Suppressor macrophage treated with lipopolysaccharide for 1 hour (primary cell): ENCODE measurements around the gene ATOH8.
"Not testable (repeated sequence)": the region's sequence is repeated elsewhere in the genome, so short reads cannot be mapped to it uniquely, and the experiment has no call there.

Experiments
- DNase-seq, 3 donors: peaks; one replicate each; pipeline ENCODE4 v3.0.0-alpha.2; 2020 to 2022

ATOH8 gene

DNA sequence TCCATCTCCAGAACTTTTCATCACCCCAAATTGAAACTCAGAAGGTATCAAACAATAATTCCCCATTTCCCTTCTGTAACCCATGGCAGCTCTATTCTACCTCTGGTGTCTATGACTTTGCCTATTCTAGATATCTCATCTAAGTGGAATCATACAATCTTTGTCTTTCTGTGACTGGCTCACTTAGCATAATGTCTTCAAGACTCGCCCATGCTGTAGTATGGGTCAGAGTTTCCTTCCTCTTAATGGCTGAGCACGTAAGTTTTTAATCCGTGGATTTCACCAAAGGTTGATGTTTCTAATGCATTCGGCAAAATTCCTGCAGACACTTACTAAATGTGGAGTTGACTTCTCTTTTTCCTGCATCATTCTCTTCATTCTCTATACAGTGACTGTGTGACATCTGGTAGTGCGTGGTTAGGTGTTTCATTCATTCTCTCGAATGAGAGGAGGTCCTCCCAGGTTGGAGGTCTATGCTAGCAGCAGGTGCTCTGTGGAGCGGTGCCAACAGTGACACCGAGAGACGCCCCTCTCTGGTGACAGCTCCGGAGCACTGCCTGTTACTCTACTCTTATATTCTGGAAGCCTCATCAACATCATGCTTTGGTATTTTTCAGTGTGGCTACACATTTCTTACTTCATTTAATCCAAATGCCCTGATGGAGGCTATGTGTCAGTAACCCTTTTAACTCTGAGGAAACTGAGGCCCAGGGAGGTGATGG lies 50.1 kb downstream of the ATOH8 start:
- peak in 2 of 3 donors; percentile 27 to 30 for DNase-seq

- DNase-seq, result peak; percentile 41 to 49 (median 46)
These were observed 50.8 kb downstream of the ATOH8 start for GRCh38 chr2:85804583-85804982.

DNA sequence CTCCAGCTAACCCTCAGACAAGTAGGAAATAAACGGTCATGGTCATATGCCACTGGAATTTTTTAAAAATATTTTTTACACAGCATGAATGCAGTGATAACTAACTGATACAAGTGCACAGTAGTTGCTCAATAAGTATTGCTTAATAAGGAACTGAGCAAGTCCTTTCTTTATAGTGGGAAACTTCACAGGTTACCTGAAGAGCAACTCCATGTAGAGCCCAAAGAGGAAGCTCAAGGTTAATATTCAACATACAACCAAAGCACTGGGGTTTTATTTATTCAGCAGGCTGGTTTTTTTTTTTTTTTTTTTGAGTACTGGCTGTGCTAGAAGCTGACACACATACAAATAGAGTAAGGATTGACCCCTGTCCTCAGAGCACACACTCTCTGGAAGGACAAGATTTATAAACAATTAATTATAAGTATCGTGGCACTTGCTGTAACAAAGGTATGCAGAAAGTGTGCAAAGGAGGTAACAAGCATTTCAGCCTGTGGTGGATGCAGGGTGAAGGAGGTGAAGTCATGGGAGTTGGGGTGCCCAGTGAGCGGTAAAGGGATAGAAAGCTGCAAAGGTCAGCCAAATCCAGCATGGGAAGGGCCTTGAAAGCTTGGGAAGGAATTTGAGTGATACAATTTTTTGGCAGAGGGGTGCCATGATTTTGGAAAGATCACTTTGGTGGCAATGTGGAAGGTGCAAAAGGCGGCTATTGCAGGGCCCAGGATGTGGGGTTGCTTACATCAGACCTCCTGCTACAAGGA lies 52.7 kb downstream of the ATOH8 start:
- peak; percentile 31 to 64 (median 63) for DNase-seq

DNA sequence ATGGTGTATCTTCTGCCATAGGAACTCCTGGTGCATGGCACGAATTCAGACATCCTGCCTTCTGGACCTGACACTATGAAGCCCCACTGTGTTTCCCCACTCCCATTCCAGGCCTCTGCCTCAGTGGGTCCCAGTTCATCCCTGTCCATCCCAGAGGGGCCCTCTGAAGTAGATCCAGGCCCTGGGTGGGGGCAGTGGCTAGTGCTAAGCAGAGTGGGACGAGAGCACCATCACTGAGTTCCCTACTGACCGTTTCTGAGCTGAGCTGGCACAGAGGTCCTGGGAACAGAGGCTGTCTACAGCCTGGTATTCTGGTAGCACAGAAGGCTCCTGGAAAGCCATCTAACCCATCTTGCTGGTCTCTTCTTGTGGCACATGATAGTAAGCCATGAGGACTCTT lies 54.0 kb downstream of the ATOH8 start:
- DNase-seq, result no peak

GRCh38 chr2:85810371-85811179 lies 56.8 kb downstream of the ATOH8 start:
- DNase-seq, result no peak

DNA sequence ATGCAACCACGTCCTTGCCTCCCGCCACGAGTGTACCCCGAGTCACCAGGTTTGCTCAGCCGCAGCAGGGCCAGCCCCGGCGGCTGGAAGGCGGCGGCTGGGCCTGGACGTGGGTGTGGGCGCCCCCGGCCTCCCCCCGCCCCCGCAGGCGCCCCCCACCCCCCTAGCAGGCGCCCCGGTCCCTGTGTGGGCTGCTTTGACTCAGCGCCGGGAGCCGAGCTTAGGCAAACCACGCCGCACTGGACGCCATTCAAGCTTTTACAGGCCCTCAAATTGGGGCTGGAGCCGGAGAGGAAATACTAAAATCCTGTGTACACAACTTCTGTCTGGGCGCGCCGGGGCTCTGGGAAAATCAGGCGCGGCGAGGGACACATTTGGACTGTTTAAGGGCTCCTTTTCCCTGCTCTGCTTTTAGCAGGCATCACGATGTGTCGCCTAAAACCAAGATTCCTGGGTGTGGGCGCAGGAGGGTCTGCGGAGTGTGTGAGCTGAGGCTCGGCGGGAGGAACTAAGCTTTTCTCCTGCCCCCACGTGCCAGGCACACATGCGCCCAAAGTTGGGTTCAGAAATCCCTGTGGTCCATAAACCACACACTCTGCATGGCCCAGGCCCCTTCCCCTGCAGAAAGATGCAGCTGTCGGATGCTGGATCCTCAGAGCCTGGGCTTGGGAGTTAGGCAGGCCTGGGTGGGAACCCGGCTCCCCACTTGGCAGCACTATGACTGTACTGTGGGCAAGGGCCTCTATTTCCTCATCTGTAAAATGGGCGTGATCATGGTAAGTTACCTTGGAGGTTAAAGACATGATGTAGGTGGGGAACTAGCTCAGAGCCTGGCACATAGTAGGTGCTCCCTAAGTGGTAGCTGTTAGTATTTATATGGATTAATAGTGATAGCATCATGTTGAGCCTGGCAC lies 57.6 kb downstream of the ATOH8 start:
- DNase-seq, result no peak

DNA sequence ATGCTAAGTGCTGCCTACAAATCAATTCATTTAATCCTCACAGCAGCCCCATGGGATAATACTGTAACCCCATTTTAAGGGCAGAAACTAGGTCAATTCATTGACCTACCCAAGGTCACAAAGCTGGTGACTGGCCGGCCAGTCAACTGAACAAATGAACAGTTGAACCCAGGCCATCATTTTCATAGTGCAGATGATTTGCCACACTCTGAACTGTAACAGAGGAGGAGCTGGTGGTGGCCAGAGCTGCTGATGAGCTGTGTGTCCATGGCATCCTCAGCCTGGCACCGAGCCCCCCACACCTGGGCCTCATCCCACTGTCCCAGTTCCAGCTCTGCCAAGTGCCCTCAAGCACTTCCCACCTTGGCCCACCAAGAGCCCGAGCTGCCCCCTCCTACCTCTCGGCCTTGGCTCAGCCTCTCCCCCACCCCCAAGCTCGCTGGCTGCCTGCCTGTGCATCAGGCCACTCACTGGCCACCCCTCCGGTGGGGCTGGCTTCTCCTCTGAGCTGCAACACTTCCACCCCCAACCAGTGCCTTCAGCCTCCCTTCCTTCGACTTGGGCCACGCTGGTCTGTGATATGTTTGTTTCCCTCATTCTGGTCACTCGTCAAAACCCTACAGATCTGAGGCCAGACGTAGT lies 58.4 kb downstream of the ATOH8 start:
- DNase-seq, result no peak

GRCh38 chr2:85813211-85813981 lies 59.6 kb downstream of the ATOH8 start:
- DNase-seq, result no peak

DNA sequence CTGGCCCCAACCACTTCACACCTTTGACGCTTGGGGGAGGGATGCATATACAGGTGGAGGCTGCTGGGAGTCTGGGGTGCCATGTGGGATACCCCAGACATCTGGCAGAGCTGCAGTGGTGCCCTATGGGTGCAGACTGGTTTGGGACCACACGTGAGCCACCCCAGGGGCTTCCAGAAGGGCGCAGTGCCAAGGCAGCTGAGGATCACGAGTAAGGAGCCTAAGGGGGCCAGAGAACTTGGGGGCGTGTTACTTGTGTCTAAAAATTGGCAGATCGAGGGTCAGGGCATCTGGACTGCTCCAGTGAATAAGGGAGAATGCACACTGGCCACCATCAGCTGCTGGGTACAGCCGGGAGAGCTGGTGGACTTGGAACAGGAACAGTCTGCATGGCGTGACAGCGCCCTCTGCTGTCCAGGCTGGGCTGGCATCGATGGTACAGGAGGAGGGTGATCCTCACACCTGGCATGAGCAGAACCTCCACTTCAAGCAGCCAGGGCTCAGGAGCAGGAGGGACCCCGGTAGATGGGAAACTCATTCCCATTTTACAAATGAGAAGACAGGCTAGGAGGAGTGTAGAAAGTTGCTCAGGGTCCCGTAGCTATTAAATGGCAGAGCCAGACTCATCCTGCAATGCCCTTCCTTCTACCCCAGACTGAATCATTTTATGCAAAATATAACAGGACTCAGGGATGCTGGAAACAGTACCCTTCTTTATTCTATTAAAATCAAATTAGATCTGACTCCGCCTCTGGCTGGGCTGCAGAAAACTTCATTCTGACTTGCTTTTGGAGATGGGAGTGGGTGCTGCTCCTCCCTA lies 60.4 kb downstream of the ATOH8 start:
- DNase-seq, result peak; percentile 86 to 92 (median 91)

DNA sequence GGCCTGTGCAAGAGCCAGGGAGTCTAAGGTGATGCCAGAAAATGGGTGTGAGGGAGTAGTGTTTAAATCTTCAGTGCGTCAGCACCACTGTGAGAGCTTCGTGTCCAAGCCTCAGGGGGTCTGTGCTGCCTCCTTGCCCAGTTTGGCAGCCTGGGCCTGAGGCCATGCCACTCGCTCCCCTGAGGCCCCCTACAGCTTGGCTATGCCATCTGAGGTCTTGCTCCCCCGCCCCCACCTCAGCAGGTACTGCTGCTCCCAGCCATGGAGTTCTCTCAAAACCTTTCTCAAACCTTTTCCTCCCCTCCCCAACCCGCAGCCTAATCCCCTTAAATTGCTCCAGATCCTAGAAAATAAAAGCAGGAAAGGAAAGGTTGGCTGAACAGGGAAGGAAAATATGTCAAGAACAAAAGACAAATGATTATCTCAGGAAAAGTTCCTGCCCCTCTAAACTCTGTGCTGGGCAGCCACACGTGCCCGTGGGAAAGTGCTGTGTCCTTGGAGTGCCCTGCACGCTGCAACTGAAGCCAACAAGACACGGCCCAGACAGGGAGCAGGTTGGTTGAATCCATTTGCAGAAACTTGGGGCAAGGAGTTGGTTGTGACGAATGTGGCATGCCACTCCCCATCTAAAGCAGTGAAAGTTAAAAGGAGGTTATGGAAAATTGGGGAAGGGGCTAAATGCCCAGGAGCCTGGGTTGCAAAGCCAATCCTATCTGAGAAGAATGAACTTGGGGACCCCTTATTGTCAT lies 61.2 kb downstream of the ATOH8 start:
- no peak for DNase-seq

DNA sequence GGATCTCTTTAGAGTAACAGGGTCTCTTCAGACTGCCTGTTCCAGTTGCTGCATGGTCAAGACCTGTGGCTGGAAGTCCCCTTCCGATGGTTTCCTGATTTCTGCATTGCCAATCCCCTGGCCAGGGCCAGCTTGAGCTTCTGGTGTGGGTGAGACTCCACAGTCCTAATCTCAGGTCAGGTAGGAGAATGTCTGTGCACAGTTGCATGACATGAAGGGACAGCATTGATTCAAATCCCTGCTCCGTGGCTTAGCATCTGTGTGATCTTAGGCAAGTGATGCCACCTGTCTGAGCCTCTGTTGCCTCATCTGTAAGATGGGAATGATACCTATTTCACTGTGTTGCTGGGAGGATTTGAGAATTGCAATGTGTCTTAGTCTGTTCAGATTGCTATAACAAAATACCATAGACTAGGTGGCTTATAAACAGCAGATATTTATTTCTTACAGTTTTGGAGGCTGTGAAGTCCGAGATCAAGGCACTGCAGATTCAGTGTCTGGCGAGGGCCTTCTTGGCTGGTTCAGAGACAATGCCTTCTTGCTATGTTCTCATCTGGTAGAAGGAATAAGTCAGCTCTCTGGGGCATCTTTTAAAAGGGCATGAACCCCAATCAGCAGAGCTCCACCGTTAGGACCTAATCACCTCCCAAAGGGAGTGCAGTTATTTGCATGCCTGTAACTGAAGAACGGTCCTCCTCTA lies 66.2 kb downstream of the ATOH8 start:
- DNase-seq, result no peak

- no peak for DNase-seq
These were observed 69.0 kb downstream of the ATOH8 start for GRCh38 chr2:85822766-85823165.

DNA sequence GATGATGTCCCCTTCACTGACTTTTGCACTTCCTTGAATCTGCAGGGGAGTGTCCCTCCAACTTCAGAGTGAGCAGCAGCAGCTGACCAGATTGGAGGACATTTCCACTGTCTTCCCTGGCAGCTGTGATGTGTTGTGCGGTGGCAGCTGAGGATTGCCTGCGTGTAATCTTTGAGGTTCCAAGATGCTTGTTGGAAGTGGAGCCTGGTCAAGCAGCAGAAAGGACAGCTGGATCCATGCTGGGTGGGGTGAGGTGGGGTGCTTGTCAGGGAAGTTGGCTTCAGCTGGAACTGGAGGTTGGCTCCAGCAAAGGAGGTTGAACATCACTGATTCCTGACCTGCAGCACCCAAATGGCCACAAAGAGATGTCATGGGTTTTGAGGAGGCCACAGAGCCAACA lies 70.2 kb downstream of the ATOH8 start:
- DNase-seq, result no peak

DNA sequence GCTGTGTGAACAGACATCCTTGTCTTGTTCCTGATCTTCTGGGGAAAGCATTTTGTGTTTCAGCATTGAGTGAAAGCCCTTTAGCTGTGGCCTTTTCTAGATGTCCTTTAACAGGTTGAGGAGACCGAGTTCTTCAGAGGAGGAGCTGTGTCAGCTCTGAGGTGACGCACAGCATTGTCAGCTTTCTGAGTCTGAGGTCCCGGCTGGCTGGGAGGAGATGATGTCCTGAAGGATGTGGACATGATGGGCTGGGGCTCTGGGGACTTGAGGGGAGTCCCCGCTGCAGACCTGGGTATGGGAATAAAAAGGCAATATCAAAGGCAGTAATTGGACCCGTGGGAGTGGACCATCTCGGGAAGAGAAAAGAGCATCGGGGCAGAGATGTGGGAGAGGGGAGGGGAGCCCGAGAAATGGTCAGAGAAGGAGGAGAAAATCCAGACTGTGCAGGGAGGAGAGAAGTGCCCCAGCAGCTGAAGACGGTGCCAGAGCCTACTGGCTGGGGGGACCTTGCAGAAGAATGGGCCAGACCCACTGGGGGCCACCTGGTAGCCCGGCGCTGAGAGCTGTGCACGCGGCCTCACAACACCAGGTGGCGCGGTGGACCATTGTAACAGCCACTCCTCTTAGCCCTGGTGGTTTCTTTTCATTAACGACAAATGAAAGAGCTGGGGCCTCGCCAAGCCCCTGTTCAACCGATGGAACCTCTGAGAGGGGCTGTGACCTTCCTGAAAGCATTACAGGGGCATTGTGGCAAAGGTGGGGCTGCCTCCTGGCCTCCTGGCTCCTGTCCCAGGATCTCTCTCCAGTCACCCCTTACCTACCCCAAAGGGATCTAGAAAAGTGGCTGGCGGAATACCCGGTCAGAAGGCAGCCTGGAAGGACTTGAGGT lies 73.4 kb downstream of the ATOH8 start:
- DNase-seq, result peak; percentile 77 to 89 (median 85)

- no peak for DNase-seq
These were observed 74.2 kb downstream of the ATOH8 start for GRCh38 chr2:85827879-85828569.

- no peak for DNase-seq
These were observed 74.9 kb downstream of the ATOH8 start for GRCh38 chr2:85828725-85829124.

GRCh38 chr2:85829394-85829793 lies 75.6 kb downstream of the ATOH8 start:
- DNase-seq, result not testable (repeated sequence)
